ENCODE data around the gene FCSK.
"Not testable (repeated sequence)": the region's sequence is repeated elsewhere in the genome, so short reads cannot be mapped to it uniquely, and the experiment has no call there.

Gene FCSK

GRCh38 chr16:70432356-70432722 lies 22.1 kb upstream of the FCSK start:
- ATAC-seq: no peak

GRCh38 chr16:70432723-70433457 lies 21.5 kb upstream of the FCSK start:
- no peak for ATAC-seq

- no peak for ATAC-seq
These were observed 20.8 kb upstream of the FCSK start for GRCh38 chr16:70433458-70434103.

GRCh38 chr16:70434484-70435260 lies 19.7 kb upstream of the FCSK start:
- no peak for ATAC-seq

GRCh38 chr16:70437017-70437581 lies 17.3 kb upstream of the FCSK start:
- no peak for ATAC-seq

- no peak for ATAC-seq
These were observed 16.5 kb upstream of the FCSK start for GRCh38 chr16:70437582-70438557.

GRCh38 chr16:70438585-70438968 lies 15.8 kb upstream of the FCSK start:
- ATAC-seq: peak; percentile 0 to 1

- ATAC-seq: peak; percentile 95
These were observed 15.2 kb upstream of the FCSK start, which contains the start of gene ST3GAL2 for GRCh38 chr16:70438969-70439862. ST3GAL2 (minus strand) TSS chr16:70439100; CDS start chr16:70398530, 40,570 bp downstream.

- no peak for ATAC-seq
These were observed 14.2 kb upstream of the FCSK start for GRCh38 chr16:70440009-70440692.

GRCh38 chr16:70441406-70441990 lies 12.9 kb upstream of the FCSK start:
- ATAC-seq: no peak

GRCh38 chr16:70442344-70442743 lies 12.1 kb upstream of the FCSK start:
- ATAC-seq: no peak

GRCh38 chr16:70444249-70445063 lies 9.9 kb upstream of the FCSK start:
- ATAC-seq: no peak

- no peak for ATAC-seq
These were observed 6.3 kb upstream of the FCSK start for GRCh38 chr16:70448075-70448474.

- ATAC-seq: not testable (repeated sequence)
These were observed 4.0 kb upstream of the FCSK start for GRCh38 chr16:70450142-70451003.

GRCh38 chr16:70451004-70451340 lies 3.4 kb upstream of the FCSK start:
- ATAC-seq: not testable (repeated sequence)

GRCh38 chr16:70453117-70453891 lies 1.1 kb upstream of the FCSK start:
- no peak for ATAC-seq

- no peak for ATAC-seq
These were observed 538 bp upstream of the FCSK start for GRCh38 chr16:70453892-70454221.
